Measurements from ENCODE around the gene MAP4. TPM values are rescaled to one million over a fixed set of nuclear protein-coding genes. Genes with fewer than 3 reads are reported as not detected.

Gene MAP4
- total and polyA plus RNA-seq, 2 of the 13 experiments (the other 11 are each of a cell fraction or from before 2014, with no cell fraction given): 33.1 to 38.7 TPM

- TF ChIP-seq ZBTB33 (CRISPR knock-in tag; IDR thresholded peaks at IDR 0.05) (no peak), GTF3A (CRISPR knock-in tag; conservative IDR thresholded peaks at IDR 0.05) (no peak), ZNF260 (CRISPR knock-in tag; IDR thresholded peaks at IDR 0.05; ENCODE audit: borderline replicate concordance, low read depth) (no peak), CENPT (CRISPR knock-in tag; IDR thresholded peaks at IDR 0.05; ENCODE audit: low read depth) (no peak), RXRA (CRISPR knock-in tag; IDR thresholded peaks at IDR 0.05) (no peak), ZNF615 (CRISPR knock-in tag; IDR thresholded peaks at IDR 0.05; ENCODE audit: borderline replicate concordance) (no peak), GTF2F1 (IDR thresholded peaks at IDR 0.05; ENCODE audit: low read length) (no peak), E2F1 (CRISPR knock-in tag; IDR thresholded peaks at IDR 0.05) (no peak), GMEB2 (CRISPR knock-in tag; IDR thresholded peaks at IDR 0.05; ENCODE audit: low read depth) (no peak), PREB (CRISPR knock-in tag; IDR thresholded peaks at IDR 0.05) (no peak), PBX2 (CRISPR knock-in tag; IDR thresholded peaks at IDR 0.05) (no peak), ZFP37 (CRISPR knock-in tag; IDR thresholded peaks at IDR 0.05; ENCODE audit: borderline replicate concordance) (no peak), ZSCAN5A (CRISPR knock-in tag; IDR thresholded peaks at IDR 0.05; ENCODE audit: borderline replicate concordance) (no peak), KLF11 (CRISPR knock-in tag; IDR thresholded peaks at IDR 0.05) (no peak), RERE (CRISPR knock-in tag; IDR thresholded peaks at IDR 0.05; ENCODE audit: low read depth) (no peak; the same call in 1 of the 2 replicates)
Observed at GRCh38 chr3:47954567-47954966, 61.6 kb downstream of the MAP4 start (continued).
